Activated CD8-positive, alpha-beta memory T cell treated with anti-CD3 and anti-CD28 coated beads for 48 hours (primary cell): Measurements from ENCODE around the gene DOLK.
"Not testable (repeated sequence)": the region's sequence is repeated elsewhere in the genome, so short reads cannot be mapped to it uniquely, and the experiment has no call there.

Experiments used
- DNase-seq, 3 experiments: peaks; one replicate each; pipeline ENCODE4 v3.0.0-alpha.2; 2020; ENCODE audit warnings: low read depth in 2 of 3, low spot score in 2 of 3

The DOLK gene

DNA sequence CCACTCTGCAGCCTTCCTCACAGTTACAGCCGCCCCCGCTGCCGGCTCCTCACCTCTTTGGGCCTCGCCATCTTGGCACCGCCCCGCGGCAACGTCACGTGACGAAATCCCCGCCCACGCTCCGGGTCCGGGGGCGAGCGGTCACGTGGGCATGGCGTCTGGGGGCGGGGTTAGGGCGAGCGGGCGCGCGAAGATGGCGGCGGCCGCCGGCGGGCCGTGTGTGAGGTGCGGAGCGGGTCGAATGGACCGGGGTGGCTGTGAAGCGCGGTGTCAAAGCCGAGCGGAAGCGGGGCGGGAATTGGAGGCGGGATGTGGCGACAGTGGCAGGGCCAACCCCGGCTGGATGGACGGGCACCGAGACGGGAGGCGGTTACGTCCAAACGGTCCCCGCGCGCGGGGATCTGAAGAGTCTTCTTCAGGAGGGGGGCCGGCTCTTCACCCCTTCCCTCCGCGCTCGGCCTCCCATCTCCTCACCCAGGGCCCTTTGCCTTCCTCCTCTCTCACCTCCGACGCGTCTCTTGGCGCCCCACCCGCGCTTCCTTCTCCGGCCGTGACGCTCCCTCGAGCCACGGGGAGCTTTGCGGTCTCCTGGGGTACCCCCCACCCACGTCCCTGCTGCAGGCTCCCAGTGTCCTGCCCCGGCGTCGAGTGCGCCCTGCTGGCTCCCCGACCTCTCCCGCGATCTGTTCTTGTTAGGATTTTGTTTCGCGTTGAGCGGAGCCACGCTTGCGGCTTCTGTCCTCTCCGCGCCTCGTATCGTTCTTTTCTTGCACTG, at the start of gene DOLK, which contains the start of gene NUP188:
Gene DOLK, minus strand, starts transcription at position 77 of the 775 bp plus-strand sequence. CDS start 300 bp downstream, outside the sequence.
Gene NUP188, plus strand, starts transcription at position 173 of the 775 bp plus-strand sequence. Its CDS starts 21 bp downstream, at position 194.
- DNase-seq = peak; percentile 98 to 100 (median 100)

DNA sequence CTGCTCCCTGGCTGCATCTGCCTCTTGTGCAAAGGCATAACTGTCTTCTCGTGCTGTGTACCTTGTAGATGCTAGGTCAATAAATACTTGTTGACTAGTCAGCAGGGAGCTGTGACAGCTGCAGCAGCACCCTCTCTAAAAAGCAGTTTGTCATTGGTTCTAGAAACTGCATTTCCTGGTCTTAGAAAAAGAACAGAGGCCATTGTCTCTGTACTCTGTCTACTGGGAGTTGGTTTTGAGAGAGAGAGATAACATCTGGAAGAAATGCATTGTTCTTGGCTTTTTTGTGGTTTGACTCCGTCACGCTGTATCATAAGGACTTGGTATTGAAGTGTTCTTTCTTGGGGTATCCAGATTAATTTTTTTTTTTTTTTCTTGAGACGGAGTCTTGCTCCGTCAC, 48.4 kb upstream of the DOLK start:
- DNase-seq = no peak

DNA sequence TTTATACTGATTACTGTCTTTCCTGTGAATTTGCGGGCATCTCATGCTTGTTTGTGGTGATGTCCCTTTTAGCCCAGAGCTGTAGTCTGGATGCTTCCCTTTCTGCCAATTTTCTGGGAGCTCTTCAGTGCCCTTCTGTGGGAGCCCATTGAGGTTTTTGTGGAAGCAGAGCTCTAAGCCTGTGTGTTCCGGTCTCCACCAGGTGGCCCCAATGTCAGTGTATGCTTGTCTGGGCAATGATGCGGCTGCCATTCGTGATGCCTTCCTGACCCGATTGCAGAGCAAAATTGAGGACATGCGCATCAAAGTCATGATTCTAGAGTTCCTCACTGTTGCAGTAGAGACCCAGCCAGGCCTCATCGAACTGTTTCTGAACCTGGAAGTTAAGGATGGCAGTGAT, 45.6 kb upstream of the DOLK start:
- DNase-seq = no peak

DNA sequence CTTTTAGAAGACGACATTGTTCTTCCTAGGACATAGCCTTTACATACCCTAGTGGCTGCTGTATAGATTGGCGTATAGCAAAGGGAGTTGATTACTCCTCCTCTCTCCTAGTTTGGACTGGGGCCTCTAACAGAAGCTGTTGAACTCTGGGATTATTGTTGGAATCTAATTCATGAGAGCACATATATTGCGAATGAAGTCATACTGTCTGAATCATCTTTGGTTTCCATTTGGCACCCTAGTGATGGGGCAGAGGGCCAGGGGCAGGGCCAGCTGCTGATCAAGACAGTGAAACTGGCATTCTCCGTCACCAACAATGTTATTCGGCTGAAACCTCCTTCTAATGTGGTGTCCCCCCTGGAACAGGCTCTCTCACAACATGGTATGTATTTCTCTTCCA, 40.4 kb upstream of the DOLK start:
- no peak for DNase-seq

DNA sequence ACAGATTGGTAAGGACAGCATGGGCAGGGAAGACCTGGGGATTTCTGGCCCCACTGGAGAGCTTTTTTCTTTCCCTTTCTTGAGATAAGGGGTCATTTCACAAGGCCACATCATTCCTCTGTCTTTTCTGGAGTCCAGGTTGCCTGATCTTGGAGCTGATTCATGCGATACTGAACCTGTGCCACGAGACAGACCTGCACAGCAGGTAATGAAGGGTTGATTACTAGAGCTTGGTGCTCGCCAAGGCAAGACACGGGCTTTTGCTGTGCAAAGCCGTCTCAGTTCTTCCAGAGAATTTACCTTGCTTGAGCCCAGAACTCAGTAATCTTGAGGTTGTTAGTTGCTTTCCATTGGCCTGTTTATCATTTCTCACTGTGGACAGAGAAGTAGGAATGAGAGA, 39.3 kb upstream of the DOLK start:
- DNase-seq = no peak

DNA sequence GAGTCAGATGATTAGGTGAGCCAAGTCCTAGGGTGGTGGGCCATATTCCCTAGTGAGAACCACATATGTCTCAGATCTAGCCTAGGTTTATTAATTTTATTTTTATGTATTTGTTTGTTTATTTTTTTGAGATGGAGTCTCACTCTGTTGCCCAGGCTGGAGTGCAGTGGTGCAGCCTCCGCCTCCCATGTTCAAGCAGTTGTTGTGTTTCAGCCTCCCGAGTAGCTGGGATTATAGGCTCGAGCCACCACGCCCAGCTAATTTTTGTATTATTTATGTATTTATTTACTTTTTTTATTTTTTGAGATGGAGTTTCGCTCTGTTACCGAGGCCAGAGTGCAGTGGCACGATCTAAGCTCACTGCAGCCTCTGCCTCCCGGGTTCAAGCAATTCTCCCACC, 36.1 kb upstream of the DOLK start:
- no peak for DNase-seq

DNA sequence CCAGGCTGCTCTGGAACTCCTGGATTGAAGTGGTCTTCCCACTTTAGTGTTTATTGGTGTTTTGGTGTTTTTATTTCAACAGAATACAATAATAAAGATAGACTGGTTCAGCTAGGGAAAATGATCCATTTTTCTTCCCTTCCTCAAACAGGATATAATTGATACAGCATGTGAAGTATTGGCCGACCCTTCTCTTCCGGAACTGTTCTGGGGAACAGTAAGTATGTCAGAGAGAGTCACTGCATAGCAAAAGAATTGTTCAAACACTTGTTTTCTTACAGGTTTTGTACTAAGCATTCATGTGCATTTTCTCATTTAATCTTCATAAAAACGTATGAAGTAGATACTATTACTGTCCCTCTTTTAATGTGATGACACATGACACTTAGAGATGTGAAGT, 31.7 kb upstream of the DOLK start:
- no peak for DNase-seq

DNA sequence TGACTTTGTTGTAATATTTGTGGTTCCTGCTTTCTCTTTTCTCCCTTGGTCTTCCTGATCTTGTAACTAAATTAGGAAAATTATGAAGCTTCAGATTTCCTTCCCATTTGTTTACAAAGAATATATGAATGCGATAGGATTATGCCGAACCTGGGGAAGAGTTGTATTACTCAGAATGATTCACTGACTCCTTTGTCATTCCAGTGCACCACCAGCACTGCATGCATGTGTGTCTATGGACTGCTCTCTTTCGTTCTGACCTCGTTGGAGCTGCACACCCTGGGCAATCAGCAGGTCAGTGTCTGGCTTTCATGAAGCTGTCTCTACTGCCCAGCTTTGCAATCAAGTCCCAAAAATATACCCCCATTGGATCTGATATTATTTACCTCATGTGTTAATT, 25.6 kb upstream of the DOLK start:
- no peak for DNase-seq

DNA sequence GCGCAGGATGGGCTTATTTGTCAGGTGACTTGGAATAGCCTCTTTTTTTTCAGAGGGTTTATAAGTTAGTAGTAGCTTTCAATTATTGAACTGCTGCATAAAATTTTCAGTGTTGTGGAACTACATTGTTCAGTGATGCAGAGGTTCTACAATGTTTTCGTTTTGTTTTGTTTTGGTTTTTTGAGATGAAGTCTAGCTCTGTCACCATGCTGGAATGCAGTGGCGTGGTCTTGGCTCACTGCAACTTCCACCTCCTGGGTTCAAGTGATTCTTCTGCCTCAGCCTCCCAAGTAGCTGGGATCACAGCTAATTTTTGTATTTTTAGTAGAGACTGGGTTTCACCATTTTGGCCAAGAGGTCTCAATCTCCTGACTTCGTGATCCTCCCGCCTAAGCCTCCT, 22.1 kb upstream of the DOLK start:
- no peak for DNase-seq

DNA sequence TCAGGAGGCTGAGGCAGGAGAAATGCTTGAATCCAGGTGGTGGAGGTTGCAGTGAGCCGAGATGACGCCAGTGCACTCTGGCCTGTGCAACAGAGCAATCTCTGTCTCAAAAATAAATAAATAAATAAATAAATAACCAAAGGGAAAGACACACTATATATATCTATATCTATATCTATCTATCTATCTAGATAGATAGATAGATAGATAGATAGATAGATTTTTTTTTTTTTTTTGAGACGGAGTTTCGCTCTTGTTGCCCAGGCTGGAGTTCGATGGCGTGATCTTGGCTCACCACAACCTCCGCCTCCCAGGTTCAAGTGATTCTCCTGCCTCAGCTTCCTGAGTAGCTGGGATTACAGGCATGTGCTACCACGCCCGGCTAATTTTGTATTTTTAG, 14.0 kb upstream of the DOLK start:
- DNase-seq = not testable (repeated sequence)

DNA sequence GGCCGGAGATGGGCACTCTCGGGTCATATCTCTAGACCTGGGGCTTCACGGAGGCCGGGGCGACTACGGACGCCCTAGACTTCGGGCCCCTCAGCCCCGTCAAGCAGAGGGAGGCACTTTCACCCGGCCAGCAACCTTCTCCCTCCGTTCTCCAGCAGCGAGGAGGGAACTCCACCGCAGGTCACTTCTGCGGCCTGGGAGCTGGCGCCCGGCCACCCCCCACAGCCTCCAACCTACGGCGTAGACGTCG, 201 bp downstream of the DOLK start:
- DNase-seq = no peak

DNA sequence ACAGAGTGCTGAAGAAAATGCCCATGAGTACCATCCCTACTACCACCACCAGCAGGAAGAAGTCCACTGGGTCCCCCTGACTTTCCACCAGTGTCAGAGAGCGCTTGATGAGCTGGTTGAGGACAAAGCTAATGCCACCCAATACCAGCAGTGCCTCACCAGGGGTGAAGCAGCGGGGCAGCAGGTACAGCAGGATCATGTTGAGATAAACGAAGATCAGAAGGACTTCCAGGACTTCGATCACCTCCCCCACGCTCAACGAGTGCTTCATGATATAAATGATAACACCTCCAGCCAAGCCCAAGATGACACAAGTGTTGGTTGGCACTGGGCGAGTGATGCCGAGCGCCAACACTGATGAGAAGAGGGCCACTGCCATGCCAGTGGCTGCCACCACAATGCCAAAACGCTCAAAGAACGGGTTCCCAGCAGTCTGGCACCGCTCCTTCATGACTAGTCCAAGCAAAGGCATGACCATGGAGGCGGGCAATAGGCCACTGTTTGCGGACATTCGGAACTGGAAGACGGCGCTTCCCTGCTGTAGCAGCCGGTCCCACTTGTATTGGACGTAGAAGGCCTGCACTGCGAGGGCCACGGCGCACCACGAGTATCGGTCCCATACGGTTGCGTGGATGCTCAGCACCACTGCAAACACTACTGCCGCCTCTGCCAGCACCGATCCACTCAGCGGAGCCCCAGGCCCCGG, 679 bp downstream of the DOLK start:
- DNase-seq = peak in 1 of 3 experiments; percentile 4

DNA sequence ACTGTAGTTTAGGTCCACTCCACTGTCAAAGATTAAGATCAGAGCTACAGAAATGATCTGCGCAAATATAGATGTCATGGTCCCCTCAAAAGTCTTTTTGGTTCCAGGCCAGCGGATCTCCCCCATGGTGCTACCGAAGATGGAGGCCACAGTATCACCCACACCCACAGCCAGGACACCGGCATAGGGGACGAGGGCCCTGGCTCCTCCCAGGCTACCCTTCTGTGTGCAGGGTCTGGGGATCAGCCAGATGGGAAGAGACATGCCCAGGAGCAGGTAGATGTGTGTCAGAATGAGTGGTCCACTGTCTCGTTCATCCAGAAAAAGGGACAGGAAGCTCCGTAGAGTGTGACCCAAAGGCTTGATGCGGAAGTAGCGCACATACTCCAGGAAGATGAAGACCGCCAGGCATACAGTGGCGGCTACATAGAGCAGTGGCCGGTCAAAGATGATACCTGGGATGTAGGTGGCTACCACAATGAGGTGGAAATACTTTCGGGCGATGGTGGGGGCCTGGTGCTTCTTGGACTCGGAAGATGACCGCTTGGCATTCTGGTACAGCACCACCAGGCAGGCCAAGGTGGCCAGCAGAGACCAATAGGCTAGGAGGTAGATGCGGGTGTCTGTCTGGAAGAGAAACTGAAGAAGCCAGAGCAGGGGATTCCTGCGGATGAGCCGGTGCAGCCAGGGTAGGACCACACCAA, 1.5 kb downstream of the DOLK start:
- DNase-seq = no peak

DNA sequence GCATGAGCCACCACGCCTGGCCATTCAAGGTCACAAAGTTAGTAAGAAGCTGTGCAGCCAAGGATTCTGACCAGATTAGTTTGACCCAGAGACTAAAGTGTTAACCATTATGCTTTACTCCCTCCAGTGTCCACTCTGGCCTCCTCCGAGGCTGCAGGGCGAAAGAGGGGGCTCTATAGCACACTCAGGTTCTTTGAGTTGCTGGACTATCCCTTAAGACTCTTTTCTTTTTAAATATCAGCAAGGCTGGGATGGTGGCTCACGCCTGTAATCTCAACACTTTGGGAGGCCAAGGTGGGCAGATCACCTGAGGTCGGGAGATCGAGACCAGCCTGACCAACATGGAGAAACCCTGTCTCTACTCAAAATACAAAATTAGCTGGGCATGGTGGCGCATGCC, 2.4 kb downstream of the DOLK start:
- DNase-seq = not testable (repeated sequence)

DNA sequence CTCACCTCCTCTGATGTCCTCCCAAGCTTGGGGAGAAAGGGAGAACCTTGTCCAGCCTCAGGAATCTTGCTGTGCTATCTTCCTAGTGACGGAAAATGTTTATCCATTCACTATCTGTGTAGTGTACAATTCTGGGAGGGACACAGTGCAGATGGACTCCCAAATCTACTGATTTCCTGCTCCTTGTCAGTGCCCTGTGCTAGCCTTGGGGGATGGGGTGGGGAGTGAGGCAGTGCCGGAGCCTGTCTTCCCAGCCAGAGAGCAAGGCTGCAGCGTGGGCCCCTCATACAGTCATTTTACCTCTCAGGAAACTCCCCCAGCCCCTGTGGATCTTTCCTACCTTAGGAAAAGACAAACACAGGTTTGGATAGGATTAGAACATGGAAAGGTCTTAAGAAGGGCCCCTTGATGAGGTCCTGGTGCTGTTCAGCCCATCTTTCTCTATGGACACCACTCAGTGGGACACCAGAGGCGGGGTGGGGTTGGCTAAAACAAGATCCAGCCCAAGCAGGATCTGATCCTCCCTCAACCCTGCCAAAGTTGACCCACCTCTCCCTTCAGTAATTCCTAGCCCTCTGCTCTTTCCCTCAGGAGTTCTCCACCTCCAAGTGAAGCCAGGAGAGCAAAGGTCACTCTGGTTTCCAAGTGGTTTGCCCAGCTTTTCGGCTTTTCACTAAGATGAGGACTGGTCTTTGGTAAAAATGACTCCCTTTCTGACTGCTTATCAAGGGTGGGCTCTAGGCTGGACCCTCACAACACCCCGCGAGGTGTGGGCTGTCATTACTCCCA, 3.4 kb downstream of the DOLK start:
- DNase-seq = no peak

DNA sequence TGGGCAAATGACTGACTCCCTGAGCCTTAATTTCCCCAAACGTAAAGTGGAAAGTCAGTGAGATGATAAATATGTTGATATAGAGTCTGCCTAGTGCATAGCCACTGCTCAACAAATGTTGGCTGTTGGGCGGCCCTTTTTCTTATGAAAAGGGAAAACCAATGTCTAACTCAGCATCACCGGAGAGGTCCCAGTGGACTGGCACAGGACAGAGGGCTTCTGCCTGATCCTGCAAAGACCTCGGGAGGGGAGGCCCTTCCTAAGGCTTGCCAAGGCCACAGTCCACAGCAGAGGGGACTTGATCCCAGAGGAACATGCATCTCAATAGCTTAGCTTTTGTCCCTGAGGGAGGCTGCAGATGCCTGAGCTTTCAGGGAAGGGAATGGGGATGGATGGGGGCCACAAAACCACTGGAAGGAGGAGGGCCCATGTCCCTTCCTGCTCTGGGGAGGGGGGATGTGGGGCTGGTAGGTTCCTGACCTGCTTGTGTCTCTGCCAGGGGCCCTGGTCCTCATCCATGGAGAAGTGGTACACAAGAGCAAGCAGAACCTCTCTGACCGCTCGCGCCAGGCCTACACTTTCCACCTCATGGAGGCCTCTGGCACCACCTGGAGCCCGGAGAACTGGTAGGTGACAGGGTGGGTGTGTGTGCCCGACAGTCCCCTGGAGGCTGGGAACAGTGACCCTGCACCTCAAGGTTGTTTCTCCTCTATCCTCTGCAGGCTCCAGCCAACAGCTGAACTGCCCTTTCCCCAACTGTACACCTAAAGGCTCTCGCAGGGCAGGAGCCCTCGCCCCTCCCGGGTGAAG, 6.3 kb downstream of the DOLK start:
- no peak for DNase-seq

DNA sequence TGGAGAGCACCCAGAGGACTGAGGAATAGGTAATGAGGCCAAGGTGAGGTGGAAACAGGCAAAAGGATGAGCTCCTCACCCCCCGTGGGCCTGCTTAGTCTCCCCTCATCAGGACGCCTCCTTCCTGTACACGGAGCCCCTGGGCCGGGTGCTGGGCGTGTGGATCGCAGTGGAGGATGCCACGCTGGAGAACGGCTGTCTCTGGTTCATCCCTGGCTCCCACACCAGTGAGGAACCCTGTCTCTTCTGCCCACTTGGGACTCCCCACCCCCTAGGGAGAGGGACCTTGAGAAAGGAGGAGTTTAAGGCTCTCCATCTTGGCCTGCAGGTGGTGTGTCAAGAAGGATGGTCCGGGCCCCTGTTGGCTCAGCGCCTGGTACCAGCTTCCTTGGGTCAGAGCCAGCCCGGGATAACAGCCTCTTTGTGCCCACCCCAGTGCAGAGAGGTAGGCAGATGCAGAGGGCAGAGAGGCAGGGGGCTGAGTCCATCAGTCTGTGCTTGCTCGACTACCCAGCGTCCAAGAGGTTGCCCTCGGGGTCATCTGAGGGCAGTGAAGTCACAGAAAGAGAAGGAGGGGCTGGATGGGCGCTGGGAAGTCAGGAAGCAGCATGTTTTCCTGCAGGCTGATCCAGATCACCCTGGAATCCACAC, 7.0 kb downstream of the DOLK start:
- no peak for DNase-seq

DNA sequence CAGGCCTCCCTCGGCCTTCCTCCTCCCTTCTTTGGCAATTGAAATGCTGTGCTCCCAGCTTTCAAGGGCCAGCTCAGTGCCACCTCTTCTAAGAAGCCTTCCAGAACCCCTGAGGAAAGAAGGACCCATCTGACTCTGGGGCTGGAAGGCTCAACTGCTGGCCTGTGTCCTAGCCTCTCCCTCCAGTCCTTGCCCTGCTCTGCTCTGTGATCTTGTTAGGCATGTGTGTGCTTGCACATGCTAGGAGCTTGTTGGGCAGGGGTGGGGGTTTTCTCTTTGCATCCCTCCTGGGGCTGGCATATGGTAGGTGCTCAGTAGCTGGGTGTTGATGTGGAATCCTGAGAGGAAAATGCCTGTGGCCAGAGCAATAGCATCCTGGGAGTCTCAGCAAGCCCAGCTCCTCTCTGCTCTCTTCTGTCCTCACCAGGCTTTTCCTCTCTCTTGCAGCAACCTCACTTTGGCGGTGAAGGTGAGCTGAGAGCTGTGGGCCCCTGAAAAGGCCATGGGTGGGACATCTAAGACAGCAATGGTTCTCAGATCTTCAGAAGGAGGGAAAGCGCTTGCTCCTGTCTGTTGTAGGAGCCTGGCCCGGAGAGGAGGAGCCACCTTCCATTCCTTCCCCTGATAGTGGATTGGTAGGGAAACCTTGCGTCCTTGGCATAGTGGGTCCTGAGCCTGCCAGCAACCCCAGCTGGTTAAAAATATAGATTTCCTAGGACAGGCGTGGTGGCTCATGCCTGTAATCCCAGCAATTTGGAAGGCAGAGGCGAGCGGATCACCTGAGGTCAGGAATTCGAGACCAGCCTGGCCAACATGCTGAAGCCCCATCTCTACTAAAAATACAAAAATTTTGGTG, 9.9 kb downstream of the DOLK start:
- no peak for DNase-seq

DNA sequence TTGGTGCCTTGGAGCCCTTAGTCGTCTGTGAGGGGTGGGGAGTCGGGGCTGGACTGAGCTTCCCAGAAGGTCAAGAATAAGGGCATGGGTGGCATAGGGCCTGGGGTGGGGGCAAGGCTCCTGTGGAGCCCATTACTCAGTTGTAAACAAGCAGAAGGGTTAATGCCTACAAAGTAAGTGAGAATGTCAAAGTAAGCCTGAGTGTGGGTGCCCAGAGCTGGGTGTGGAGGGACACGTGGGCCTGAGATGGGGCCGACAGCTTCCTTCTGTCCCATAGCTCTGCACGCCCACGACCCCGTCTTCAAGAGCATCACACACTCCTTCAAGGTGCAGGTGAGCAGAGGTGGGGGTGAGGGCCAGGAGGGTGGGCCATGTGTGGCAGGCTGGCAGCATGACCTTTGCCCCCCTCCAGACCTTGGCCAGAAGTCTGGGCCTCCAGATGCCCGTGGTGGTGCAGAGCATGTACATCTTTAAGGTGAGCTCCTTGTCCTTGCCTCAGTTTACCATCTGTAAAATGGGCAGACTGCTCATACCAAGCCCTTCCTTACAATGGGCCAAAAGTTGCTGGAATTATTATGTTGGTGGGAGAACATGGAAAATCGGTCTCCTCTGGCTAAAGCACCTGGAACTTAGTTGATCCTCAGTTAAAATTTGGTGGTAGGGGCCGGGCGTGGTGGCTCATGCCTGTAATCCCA, 11.1 kb downstream of the DOLK start:
- DNase-seq = no peak
